H9 (cell line): ENCODE results near the gene SMARCE1. TPM values are rescaled to one million over a fixed set of nuclear protein-coding genes. Genes with fewer than 3 reads are reported as not detected.

Source experiments
- DNase-seq: peaks from one replicate; pipeline ENCODE4 v3.0.0-alpha.2; 2017
- H2AFZ ChIP-seq: one replicate; pipeline ENCODE4 v1.6.1; 2013; ENCODE audit warnings: mild to moderate bottlenecking, low read length, control low read depth, moderate library complexity
- H2AK5ac ChIP-seq: 2 replicates; pipeline ENCODE4 v1.6.1; 2013; ENCODE audit warnings: low read length, control low read depth, mixed read lengths; ENCODE audit not compliant: insufficient read length
- H2BK120ac ChIP-seq: one replicate; pipeline ENCODE4 v1.6.1; 2013; ENCODE audit warnings: low read depth, mild to moderate bottlenecking, low read length, control low read depth, inconsistent platforms; ENCODE audit not compliant: poor library complexity, severe bottlenecking
- H2BK12ac ChIP-seq: 2 replicates; pipeline ENCODE4 v1.6.1; 2013; ENCODE audit warnings: low read length, control low read depth, mixed read lengths, low read depth; ENCODE audit not compliant: insufficient read length
- H2BK15ac ChIP-seq: 2 replicates; pipeline ENCODE4 v1.6.1; 2013; ENCODE audit warnings: low read depth, low read length, control low read depth
- H2BK20ac ChIP-seq: one replicate; pipeline ENCODE4 v1.6.1; 2013; ENCODE audit warnings: low read depth, mild to moderate bottlenecking, low read length, control low read depth, inconsistent platforms; ENCODE audit not compliant: poor library complexity, severe bottlenecking
- H2BK5ac ChIP-seq: 2 replicates; pipeline ENCODE4 v1.6.1; 2013; ENCODE audit warnings: low read length, control low read depth, mixed read lengths; ENCODE audit not compliant: insufficient read length
- H3K14ac ChIP-seq: 2 replicates; pipeline ENCODE4 v1.6.1; 2013; ENCODE audit warnings: low read length, control low read depth; ENCODE audit not compliant: insufficient read depth
- H3K18ac ChIP-seq: 2 replicates; pipeline ENCODE4 v1.6.1; 2013; ENCODE audit warnings: low read depth, mild to moderate bottlenecking, mixed read lengths, low read length, control low read depth; ENCODE audit not compliant: insufficient read length
- H3K23ac ChIP-seq: 2 replicates; pipeline ENCODE4 v1.6.1; 2013; ENCODE audit warnings: low read length, control low read depth, mixed read lengths, low read depth; ENCODE audit not compliant: insufficient read length
- H3K23me2 ChIP-seq: 2 replicates; pipeline ENCODE4 v1.6.1; 2013; ENCODE audit warnings: low read depth, mild to moderate bottlenecking, mixed read lengths, low read length, control low read depth; ENCODE audit not compliant: insufficient read length, poor library complexity, severe bottlenecking
- H3K27ac ChIP-seq: 2 replicates; pipeline ENCODE4 v1.5.1; 2013; ENCODE audit warnings: low read length, control low read depth, mixed read lengths, low read depth; ENCODE audit not compliant: insufficient read length
- H3K27me3 ChIP-seq: 2 replicates; pipeline ENCODE4 v1.6.1; 2013; ENCODE audit warnings: low read length, control low read depth, inconsistent platforms; ENCODE audit not compliant: insufficient read depth
- H3K4ac ChIP-seq: 2 replicates; pipeline ENCODE4 v1.6.1; 2013; ENCODE audit warnings: low read depth, mild to moderate bottlenecking, control low read depth, inconsistent platforms, low read length, moderate library complexity
- H3K4me1 ChIP-seq: 2 replicates; pipeline ENCODE4 v1.6.1; 2013; ENCODE audit warnings: low read length, control low read depth, inconsistent platforms; ENCODE audit not compliant: insufficient read depth
- H3K4me2 ChIP-seq: 2 replicates; pipeline ENCODE4 v1.6.1; 2013; ENCODE audit warnings: low read length, control low read depth, mixed read lengths; ENCODE audit not compliant: insufficient read length, insufficient read depth
- H3K56ac ChIP-seq: 2 replicates; pipeline ENCODE4 v1.6.1; 2013; ENCODE audit warnings: low read depth, mild to moderate bottlenecking, mixed read lengths, low read length, control low read depth; ENCODE audit not compliant: insufficient read length
- H3K79me1 ChIP-seq: 2 replicates; pipeline ENCODE4 v1.6.1; 2013; ENCODE audit warnings: low read depth, mild to moderate bottlenecking, moderate library complexity, low read length, control low read depth, inconsistent platforms; ENCODE audit not compliant: insufficient read depth, poor library complexity, severe bottlenecking
- H3K79me2 ChIP-seq: 2 replicates; pipeline ENCODE4 v1.6.1; 2013; ENCODE audit warnings: low read length, control low read depth, inconsistent platforms; ENCODE audit not compliant: insufficient read depth
- H3K9ac ChIP-seq: 2 replicates; pipeline ENCODE4 v1.6.1; 2013; ENCODE audit warnings: low read length, control low read depth, mixed read lengths; ENCODE audit not compliant: insufficient read length; ENCODE audit errors: extremely low read depth
- H3K9me3 ChIP-seq: one replicate; pipeline ENCODE4 v1.6.1; 2013; ENCODE audit warnings: low read depth, low read length, inconsistent platforms; ENCODE audit not compliant: control insufficient read depth
- H3T11ph ChIP-seq: one replicate; pipeline ENCODE4 v1.6.1; 2013; ENCODE audit warnings: mild to moderate bottlenecking, low read length, control low read depth, inconsistent platforms
- H4K20me1 ChIP-seq: one replicate; pipeline ENCODE4 v1.6.1; 2013; ENCODE audit not compliant: control insufficient read depth, insufficient read length, insufficient read depth
- H4K5ac ChIP-seq: 2 replicates; pipeline ENCODE4 v1.6.1; 2013; ENCODE audit warnings: low read depth, mild to moderate bottlenecking, mixed read lengths, low read length, control low read depth; ENCODE audit not compliant: insufficient read length
- H4K8ac ChIP-seq: replicated peaks from 2 replicates; pipeline ENCODE4 v1.6.1; 2013; ENCODE audit warnings: low read length, control low read depth, mixed read lengths, low read depth; ENCODE audit not compliant: insufficient read length
- H4K91ac ChIP-seq: 2 replicates; pipeline ENCODE4 v1.6.1; 2013; ENCODE audit warnings: low read depth, mild to moderate bottlenecking, moderate library complexity, mixed read lengths, low read length, control low read depth; ENCODE audit not compliant: insufficient read length
- H3K27ac Mint-ChIP-seq, 3 experiments: 2 replicates in 2 of 3; 3 replicates in 1 of 3; pipeline ENCODE4 v1.8.0; 2020 to 2021; ENCODE audit warnings: mixed read lengths in 3 of 3, mild to moderate bottlenecking in 1 of 3, moderate library complexity in 1 of 3
- H3K27me3 Mint-ChIP-seq: 2 replicates; pipeline ENCODE4 v1.8.0; 2021; ENCODE audit warnings: low read depth, mild to moderate bottlenecking, moderate library complexity, mixed read lengths
- H3K36me3 Mint-ChIP-seq, 3 experiments: 2 replicates in 2 of 3; 3 replicates in 1 of 3; pipeline ENCODE4 v1.8.0; 2020 to 2021; ENCODE audit warnings: low read depth in 3 of 3, mixed read lengths in 3 of 3; ENCODE audit not compliant: insufficient read depth in 1 of 3
- H3K4me1 Mint-ChIP-seq, 2 experiments: 2 replicates each; pipeline ENCODE4 v1.8.0; 2020; ENCODE audit warnings: mixed read lengths in 2 of 2
- H3K4me3 Mint-ChIP-seq, 2 experiments: 2 replicates in 1 of 2; 3 replicates in 1 of 2; pipeline ENCODE4 v1.8.0; 2020 to 2021; ENCODE audit warnings: mild to moderate bottlenecking in 2 of 2, mixed read lengths in 2 of 2, moderate library complexity in 1 of 2
- H3K9me3 Mint-ChIP-seq, 2 experiments: 2 replicates in 1 of 2; 3 replicates in 1 of 2; pipeline ENCODE4 v1.8.0; 2020; ENCODE audit warnings: mild to moderate bottlenecking in 2 of 2, mixed read lengths in 2 of 2, moderate library complexity in 1 of 2
- CTCF ChIP-seq: fragments of 200-600 bp; sonication (generic); conservative IDR thresholded peaks from 3 replicates; pipeline ENCODE4 v1.8.0; 2021; ENCODE audit warnings: antibody characterized with exemption, mild to moderate bottlenecking
- WGBS: extraction: QIAGEN DNeasy Blood & Tissue Kit; methylation state at CpG from one replicate; pipeline ENCODE4 v1.1.7; 2013; ENCODE audit warnings: missing lambda C conversion rate, low lambda C conversion rate, mixed read lengths; ENCODE audit not compliant: insufficient read length; ENCODE audit errors: extremely low coverage; 5-methylcytosine and 5-hydroxymethylcytosine counted together
- total RNA-seq: library from RNA; stranded (reverse); gene quantifications from 2 replicates; pipeline ENCODE4 v1.2.1, GENCODE V29; 2021

The SMARCE1 gene
- total RNA-seq, 1 experiment from 2014 or later = 122 TPM

- no peak overlapping the region for H3K4ac ChIP-seq
- no peak overlapping the region for H2BK15ac ChIP-seq
- Mint-ChIP-seq H3K27me3 (peaks cover 19% of the 10 kb centered on the region), H3K4me1 (peaks cover 8 to 14% of the 10 kb centered on the region in 2 experiments), H3K4me3 (no peak overlapping the region), H3K27ac (peak overlapping the region in 1 of 3 experiments; percentile 21; a peak in 1 of 7 replicates), H3K9me3 (no peaks in the 10 kb centered on the region), H3K36me3 (no peaks in the 10 kb centered on the region; a peak in 1 of 7 replicates)
- H3K56ac ChIP-seq = no peak overlapping the region
- H4K20me1 ChIP-seq = no peaks in the 10 kb centered on the region
- no peak overlapping the region for H3K9ac ChIP-seq
- H3K79me2 ChIP-seq = no peaks in the 10 kb centered on the region
- no peaks in the 10 kb centered on the region for H3K27me3 ChIP-seq
- no peak overlapping the region for H3K27ac ChIP-seq
- H3K23ac ChIP-seq = no peak overlapping the region
- H2BK120ac ChIP-seq = no peak overlapping the region
- H3K18ac ChIP-seq = no peak overlapping the region
- H2BK12ac ChIP-seq = no peak overlapping the region
- H4K91ac ChIP-seq = no peak overlapping the region
- no peak overlapping the region for H3K14ac ChIP-seq
- H2BK20ac ChIP-seq = no peak overlapping the region
- no peak overlapping the region for H3K4me2 ChIP-seq
- TF ChIP-seq CTCF = no peak
- H3K9me3 ChIP-seq = no peaks in the 10 kb centered on the region
- no peak for DNase-seq
- no CpG with 5 or more reads among the region's 10 CpGs for WGBS
- H2AK5ac ChIP-seq = no peak overlapping the region
- no peak overlapping the region for H3T11ph ChIP-seq
- H2BK5ac ChIP-seq = no peak overlapping the region
- H3K4me1 ChIP-seq = no peaks in the 10 kb centered on the region
- no peaks in the 10 kb centered on the region for H3K79me1 ChIP-seq
- H4K8ac ChIP-seq = no peak overlapping the region
- H4K5ac ChIP-seq = no peak overlapping the region
- no peak overlapping the region for H2AFZ ChIP-seq
- H3K23me2 ChIP-seq = no peaks in the 10 kb centered on the region
Observed at GRCh38 chr17:40615841-40616476, 31.7 kb downstream of the SMARCE1 start.
